8988T (cell line): ENCODE data around the gene XCR1.

Experiments
- DNase-seq: peaks from one replicate; pipeline ENCODE4 v3.0.0; 2011

XCR1 gene

DNA sequence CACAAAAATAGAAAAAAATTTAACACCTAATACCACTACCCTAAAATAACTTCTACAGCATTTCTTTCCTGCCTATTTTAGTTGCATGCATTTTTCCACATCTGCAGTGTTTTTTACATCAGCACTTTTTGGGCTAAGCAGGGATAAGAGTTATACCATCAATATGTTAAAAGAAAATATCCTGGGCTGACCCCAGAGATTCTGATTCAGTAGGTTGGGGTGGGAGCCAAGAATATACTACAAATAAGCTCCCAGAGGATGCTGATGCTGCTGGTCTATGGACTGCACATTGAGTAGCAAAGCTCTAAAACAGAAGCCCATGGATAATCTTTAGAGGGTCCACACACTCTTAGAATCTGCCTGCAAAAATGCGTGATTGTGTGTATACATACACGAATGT lies 46.5 kb downstream of the XCR1 start:
- DNase-seq = no peak

DNA sequence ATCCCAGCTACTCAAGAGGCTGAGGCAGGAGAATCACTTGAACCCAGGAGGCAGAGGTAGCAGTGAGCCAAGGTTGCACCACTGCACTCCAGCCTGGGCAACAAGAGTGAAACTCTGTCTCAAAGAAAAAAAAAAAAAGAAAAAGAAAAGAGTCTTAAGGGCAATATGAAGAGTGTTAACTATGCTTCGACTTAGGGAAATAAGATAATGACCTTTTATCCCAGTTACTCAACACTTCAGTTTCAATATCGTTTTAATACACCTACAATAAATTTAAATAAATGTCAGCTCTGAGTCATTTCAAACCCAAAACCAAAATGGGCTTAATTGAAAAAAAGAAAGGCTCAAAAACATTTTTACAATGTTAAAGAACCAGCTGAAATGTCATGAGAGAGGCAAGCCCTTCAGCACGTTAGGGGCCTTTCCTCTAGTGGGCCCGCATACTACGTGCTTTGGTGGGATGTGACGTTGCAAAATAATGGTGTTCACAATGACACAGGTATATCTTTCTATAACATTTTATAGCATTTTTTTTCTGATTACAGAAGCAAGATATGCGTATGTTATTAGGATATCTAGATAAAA lies 47.0 kb downstream of the XCR1 start:
- DNase-seq = no peak

DNA sequence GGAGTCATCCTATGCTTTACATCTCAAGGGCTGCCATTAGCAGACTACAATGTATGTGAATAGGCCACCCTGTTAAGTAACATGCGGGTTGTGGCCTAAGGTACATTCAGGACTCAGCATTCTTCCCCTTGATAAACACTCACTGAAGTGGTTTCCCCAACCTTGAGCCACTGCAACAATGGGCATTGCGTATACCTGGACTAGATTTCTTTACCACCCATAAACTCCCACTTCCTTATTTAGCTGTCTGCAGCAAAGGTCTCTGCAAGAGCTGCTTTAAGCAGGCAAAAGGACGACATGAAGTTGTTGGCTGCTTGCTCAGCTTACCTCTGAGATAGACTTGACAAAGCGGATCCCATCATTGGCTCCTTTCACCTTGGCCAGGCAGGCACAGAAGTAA lies 47.9 kb downstream of the XCR1 start:
- DNase-seq = no peak

DNA sequence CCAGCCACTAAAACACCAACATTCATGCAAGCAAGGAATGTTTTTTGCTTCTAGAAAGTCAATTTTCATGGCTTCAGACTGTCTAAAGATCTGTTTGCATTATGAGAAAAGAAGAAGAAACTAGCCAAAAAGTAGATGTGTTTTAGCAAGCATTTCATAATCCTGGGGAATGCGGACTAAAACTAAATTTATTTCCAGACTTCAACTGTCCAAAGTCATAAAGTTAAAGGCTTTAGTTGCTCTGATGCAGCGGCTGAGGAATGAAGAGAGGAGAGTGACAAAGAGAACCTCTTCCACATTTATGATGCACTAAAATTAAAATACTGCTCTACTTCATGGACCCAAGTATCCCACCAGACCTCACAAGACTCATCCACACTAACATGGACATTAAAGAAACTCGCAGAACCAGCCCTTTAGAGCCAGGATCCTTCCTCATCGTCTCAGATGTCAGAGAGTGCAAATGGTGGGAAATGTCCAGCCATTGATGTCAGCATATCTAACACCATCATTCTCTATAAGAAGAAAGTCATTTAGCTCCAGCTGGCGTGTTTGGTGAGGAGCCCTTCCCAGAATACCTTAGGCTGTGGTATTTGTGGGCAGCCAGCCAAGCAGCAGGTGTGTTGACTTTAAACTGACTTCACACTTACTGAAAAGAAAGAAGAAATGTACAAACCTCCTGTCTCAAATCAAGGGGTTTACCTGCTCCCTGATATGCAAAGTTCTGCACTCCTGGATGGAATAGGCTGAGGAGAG lies 49.1 kb downstream of the XCR1 start:
- DNase-seq = no peak

- no peak for DNase-seq
These were observed 50.8 kb downstream of the XCR1 start for GRCh38 chr3:45976191-45977091.

GRCh38 chr3:45975686-45976085 lies 51.6 kb downstream of the XCR1 start:
- DNase-seq = no peak

DNA sequence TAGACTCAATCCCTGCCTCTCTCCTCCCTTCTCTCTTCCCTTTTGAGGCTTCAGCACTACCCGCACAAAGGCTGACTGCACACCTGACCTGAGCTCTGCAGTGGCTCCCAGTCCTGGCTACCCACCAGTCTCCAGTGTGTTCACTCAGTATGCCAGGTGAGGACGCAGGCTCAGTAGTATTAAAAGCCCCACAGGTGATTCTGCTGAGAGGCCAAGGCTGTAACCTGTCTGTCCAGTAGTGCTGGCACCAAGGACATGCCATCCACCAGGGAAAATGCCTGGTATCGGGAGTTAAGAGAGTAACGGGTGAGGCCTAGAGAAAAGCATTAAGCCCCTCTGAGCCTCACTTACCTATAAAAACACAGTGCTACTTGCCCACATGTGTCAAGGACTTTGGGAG lies 52.6 kb downstream of the XCR1 start:
- DNase-seq = no peak

DNA sequence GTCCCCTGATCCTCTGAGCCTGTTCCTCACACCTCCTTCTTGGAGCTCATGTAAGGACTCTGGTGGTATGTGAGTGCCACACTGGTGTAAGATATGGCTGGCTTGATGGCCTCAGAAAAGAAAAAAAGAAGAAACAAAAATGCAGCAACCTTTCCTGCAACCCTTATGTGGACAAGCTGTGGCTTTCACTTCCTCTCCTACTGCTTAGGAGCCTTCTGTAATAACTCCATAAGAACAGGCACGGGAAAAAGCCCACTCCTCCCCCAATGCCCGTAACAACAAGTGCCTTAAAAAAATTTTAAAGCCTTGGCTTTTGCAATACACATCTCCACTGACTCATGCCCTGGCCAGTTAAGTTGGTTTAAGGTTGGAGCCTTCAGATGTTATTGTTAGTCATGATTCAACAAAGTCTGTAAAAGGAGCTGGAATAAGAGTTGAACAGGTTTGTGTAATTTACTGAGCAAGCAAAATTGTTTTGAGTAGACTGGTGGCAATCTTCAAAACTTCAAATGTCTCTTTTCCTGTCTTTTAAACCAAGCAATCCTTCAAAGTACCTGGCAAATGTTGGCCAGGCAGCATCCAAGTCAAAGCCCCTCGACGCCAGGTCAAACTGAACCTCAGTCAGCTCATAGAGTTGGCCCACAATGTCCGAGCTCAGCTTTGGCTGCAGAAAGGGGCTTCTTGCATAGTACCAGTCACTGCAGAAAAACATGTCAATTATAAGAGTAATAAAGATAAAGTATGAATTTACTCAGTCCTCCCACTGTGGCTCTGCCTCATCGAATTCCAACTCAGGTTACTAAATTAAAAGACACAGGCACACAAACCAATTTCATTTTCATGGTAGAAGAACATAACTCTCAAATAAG lies 54.5 kb downstream of the XCR1 start:
- no peak for DNase-seq

- no peak for DNase-seq
These were observed 57.3 kb downstream of the XCR1 start for GRCh38 chr3:45969953-45970352.

GRCh38 chr3:45969116-45969515 lies 58.2 kb downstream of the XCR1 start:
- DNase-seq = no peak

DNA sequence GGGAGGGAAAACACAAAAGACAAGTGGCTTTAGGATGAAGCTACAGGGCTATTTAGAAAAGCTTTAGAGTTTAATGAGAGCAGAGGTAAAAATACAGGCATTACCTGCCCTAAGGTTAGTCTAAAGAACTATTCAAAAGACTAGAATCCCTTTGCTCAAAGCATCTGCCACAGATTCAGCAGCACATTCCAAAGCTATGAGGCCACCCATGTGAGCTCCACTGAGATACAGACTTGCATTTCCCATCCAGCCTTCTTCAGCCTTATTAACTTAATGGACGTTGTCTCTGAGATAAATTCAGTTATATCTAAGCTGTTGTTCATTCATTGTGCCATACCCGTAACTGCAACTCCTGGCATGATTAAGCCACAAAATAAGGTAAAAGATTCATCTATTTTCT lies 58.6 kb downstream of the XCR1 start:
- DNase-seq = no peak

DNA sequence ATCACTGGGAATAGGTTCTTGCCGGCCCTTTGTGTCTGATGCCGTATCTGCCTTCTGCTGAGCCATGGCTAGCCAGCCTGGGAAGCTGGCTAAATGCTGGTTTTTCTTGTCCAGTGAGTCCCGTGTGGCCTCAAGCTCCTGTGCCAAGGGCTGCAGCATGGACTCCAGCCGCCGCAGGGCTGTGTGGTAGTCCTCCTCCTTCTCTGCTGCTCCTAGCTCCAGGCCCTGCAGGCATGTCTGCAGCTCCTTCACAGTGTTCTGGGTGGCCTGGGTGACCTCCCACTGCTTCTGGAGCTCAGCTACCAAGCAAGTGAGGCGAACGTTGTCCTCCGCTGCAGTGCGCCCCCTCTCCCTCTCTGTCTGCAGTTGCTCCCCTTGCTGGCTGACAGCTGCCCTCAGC lies 59.1 kb downstream of the XCR1 start:
- DNase-seq = no peak

- DNase-seq = no peak
These were observed 59.6 kb downstream of the XCR1 start for GRCh38 chr3:45967724-45968123.
